Esophagus squamous epithelium (tissue), 5 donors: ENCODE data around the gene BANF2. TPM values are rescaled to one million over a fixed set of nuclear protein-coding genes. Genes with fewer than 3 reads are reported as not detected.

Experiments used
- DNase-seq: peaks from one replicate; lab custom pipeline; 2025; lab: John Stamatoyannopoulos, UW
- H3K27ac ChIP-seq, 4 donors: fragments of 200-600 bp; sonication (generic); one replicate each; pipeline ENCODE4 v1.5.1; 2016 to 2019; ENCODE audit warnings: mild to moderate bottlenecking in 1 of 4
- H3K27me3 ChIP-seq, 4 donors: fragments of 200-600 bp; sonication (generic); 1 replicate in 3 of 4; 2 replicates in 1 of 4; pipeline versions ENCODE4 v1.5.1 to v1.6.0; 2017 to 2021; ENCODE audit warnings: antibody characterized with exemption in 1 of 4
- H3K36me3 ChIP-seq, 3 donors: fragments of 200-600 bp; sonication (generic); one replicate each; pipeline ENCODE4 v1.5.1; 2016 to 2019
- H3K4me1 ChIP-seq, 3 donors: fragments of 200-600 bp; sonication (generic); one replicate each; pipeline ENCODE4 v1.5.1; 2017 to 2019
- H3K4me3 ChIP-seq, 4 donors: fragments of 200-600 bp; sonication (generic); 1 replicate in 3 of 4; 2 replicates in 1 of 4; pipeline ENCODE4 v1.5.1; 2016 to 2019; ENCODE audit warnings: mild to moderate bottlenecking in 2 of 4, moderate library complexity in 1 of 4
- H3K9me3 ChIP-seq, 3 donors: fragments of 200-600 bp; sonication (generic); one replicate each; pipeline ENCODE4 v1.5.1; 2016 to 2019
- POLR2A ChIP-seq, 4 donors: fragments of 450-650 bp; IDR thresholded peaks; one replicate each; pipeline ENCODE4 v1.6.1; 2017; ENCODE audit warnings: antibody characterized with exemption in 4 of 4, mild to moderate bottlenecking in 4 of 4, moderate library complexity in 3 of 4
- WGBS, 2 donors: methylation state at CpG; one replicate each; pipeline ENCODE4 v1.1.5; 2018; 5-methylcytosine and 5-hydroxymethylcytosine counted together
- intact Hi-C: fragments of 100-400 bp; cut with DNase I; formaldehyde crosslinking; loops from one replicate; pipeline ENCODE4 v1.15.0; 2022
- total RNA-seq, 4 donors: library from RNA; depleted of rRNA; stranded (reverse); fragments of >200 nt; gene quantifications; one replicate each; pipeline ENCODE4 v1.1.0, GENCODE V29; 2016
- TF ChIP-seq, protein P1 (sequence below), 6 experiments: fragments of 450-650 bp in 4 of 6; fragments of 200-600 bp in 2 of 6; sonication (generic) in 2 of 6; IDR thresholded peaks; one replicate each; pipeline ENCODE4 v1.5.1; 2016 to 2019; ENCODE audit warnings: antibody characterized with exemption in 6 of 6, mild to moderate bottlenecking in 4 of 6, moderate library complexity in 4 of 6
- donor health status: DM: yes; HTN: yes; CAD: no.

Gene BANF2
- total RNA-seq, 4 donors from 2014 or later = not detected

GRCh38 chr20:17678295-17678694 is 21.5 kb upstream of the BANF2 start:
- H3K27me3 ChIP-seq = no peaks in the 10 kb centered on the region
- H3K36me3 ChIP-seq = peaks cover 0 to 48% (median 0%) of the 10 kb centered on the region in 3 donors
- no peak for DNase-seq
- TF ChIP-seq, protein P1, sequence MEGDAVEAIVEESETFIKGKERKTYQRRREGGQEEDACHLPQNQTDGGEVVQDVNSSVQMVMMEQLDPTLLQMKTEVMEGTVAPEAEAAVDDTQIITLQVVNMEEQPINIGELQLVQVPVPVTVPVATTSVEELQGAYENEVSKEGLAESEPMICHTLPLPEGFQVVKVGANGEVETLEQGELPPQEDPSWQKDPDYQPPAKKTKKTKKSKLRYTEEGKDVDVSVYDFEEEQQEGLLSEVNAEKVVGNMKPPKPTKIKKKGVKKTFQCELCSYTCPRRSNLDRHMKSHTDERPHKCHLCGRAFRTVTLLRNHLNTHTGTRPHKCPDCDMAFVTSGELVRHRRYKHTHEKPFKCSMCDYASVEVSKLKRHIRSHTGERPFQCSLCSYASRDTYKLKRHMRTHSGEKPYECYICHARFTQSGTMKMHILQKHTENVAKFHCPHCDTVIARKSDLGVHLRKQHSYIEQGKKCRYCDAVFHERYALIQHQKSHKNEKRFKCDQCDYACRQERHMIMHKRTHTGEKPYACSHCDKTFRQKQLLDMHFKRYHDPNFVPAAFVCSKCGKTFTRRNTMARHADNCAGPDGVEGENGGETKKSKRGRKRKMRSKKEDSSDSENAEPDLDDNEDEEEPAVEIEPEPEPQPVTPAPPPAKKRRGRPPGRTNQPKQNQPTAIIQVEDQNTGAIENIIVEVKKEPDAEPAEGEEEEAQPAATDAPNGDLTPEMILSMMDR (IDR thresholded peaks at IDR 0.05) = no peak
- TF ChIP-seq POLR2A (IDR thresholded peaks at IDR 0.05) = no peak
- no peaks in the 10 kb centered on the region for H3K9me3 ChIP-seq
- intact Hi-C loops = loop anchor here (10.0 kb wide), 1 partner anchor 317 kb away; no protein-coding TSS in a partner anchor
- H3K27ac ChIP-seq = no peak overlapping the region
- H3K4me1 ChIP-seq = peaks cover 11 to 69% (median 25%) of the 10 kb centered on the region in 3 donors
- no peak overlapping the region for H3K4me3 ChIP-seq
- 72 to 97% methylated on average over 2 of the region's 2 CpGs for WGBS, 2 donors

GRCh38 chr20:17678886-17679285 is 20.9 kb upstream of the BANF2 start:
- Histone ChIP-seq H3K27ac (no peak overlapping the region), H3K4me1 (peaks cover 11 to 69% (median 25%) of the 10 kb centered on the region in 3 donors), H3K4me3 (no peak overlapping the region), H3K27me3 (peaks cover 0 to 1% (median 0%) of the 10 kb centered on the region in 4 donors), H3K36me3 (peaks cover 0 to 48% (median 0%) of the 10 kb centered on the region in 3 donors), H3K9me3 (no peaks in the 10 kb centered on the region)
- DNase-seq = no peak
- intact Hi-C loops = loop anchor here (10.0 kb wide), 1 partner anchor 316 kb away; no protein-coding TSS in a partner anchor
- WGBS, 2 donors = 88 to 90% methylated on average over 3 of the region's 3 CpGs
- TF ChIP-seq, protein P1 (IDR thresholded peaks at IDR 0.05) = no peak
- TF ChIP-seq POLR2A (IDR thresholded peaks at IDR 0.05) = no peak

- intact Hi-C loops = loop anchor here (5.0 to 10.0 kb wide), 2 partner anchors 217 to 315 kb away; no protein-coding TSS in a partner anchor
- Histone ChIP-seq H3K4me3 (peak overlapping the region; percentile 75 to 96 (median 85)), H3K4me1 (peaks cover 11 to 56% (median 23%) of the 10 kb centered on the region in 3 donors), H3K36me3 (peaks cover 0 to 41% (median 0%) of the 10 kb centered on the region in 3 donors), H3K27ac (peak overlapping the region; percentile 92 to 99 (median 98)), H3K9me3 (no peaks in the 10 kb centered on the region), H3K27me3 (peaks cover 0 to 14% (median 0%) of the 10 kb centered on the region in 4 donors)
- TF ChIP-seq, protein P1 (IDR thresholded peaks at IDR 0.05) = peak in 1 of 6 experiments; percentile 1
- no peak for TF ChIP-seq POLR2A (IDR thresholded peaks at IDR 0.05)
- 18 to 19% methylated on average over 12 to 24 of the region's 27 CpGs for whole genome bisulfite sequencing, 2 donors
- DNase-seq = no peak
Observed at GRCh38 chr20:17679941-17680835, 19.6 kb upstream of the BANF2 start.

DNA sequence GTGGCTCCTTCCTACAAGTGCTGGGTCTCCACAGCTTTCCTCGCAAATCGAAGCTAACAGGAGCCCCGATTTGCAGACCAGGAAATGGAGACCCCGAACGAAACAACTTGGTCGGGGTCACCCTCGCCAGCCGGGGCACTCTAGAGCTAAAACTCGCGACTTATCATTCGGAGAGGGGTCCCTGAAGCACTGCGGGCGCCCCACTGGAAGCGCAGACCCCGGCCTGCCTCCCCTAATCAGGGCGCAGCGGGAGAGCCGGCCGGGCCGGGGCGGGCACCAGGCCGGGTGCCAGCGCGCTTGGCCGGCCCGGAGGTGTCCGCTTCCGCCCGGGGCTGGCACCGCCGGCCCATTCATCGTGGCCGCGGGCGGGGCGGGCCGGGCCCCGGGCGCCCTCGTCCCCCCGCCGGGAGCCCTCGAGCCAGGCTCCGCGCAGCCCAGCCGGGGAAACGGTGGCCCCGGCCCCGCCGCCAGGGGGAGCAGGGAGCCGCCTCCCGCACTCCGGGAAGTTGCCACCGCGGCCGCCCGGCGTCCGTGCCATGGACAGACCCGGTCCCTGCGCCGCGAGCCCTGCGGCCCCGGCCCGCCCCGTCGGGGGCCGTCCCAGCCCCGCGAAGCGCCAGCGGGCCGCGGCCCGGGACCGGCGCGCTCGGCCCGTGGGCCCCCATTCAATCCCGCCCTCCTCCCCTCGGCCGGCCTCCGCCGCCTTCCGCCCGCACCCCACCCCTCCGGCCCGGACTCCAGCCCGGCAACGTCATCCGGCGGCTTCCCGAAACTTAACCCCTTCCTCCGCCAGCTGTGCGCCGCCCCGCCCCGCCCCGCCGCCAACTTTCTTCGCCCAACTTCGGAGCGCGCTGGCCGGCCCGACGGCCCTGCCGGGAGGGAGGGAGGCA is 18.7 kb upstream of the BANF2 start:
- Histone ChIP-seq H3K36me3 (peaks cover 0 to 33% (median 0%) of the 10 kb centered on the region in 3 donors), H3K27ac (peak overlapping the region; percentile 92 to 99 (median 98)), H3K4me3 (peak overlapping the region; percentile 75 to 96 (median 85)), H3K27me3 (peaks cover 0 to 14% (median 0%) of the 10 kb centered on the region in 4 donors), H3K4me1 (peaks cover 11 to 47% (median 15%) of the 10 kb centered on the region in 3 donors), H3K9me3 (no peaks in the 10 kb centered on the region)
- WGBS, 2 donors = 0% methylated on average over 5 of the region's 110 CpGs; no CpG with 5 or more reads in 1 of the 2 donors
- DNase-seq = peak; percentile 15
- TF ChIP-seq POLR2A (IDR thresholded peaks at IDR 0.05) = no peak
- TF ChIP-seq, protein P1 (IDR thresholded peaks at IDR 0.05) = peak; percentile 24 to 91 (median 82)
- intact Hi-C loops = loop anchor here (5.0 kb wide), 1 partner anchor 216 kb away; no protein-coding TSS in a partner anchor
